Bronchial epithelial cell (primary cell): ENCODE measurements around the gene HLA-DPA1. TPM values are rescaled to one million over a fixed set of nuclear protein-coding genes. Genes with fewer than 3 reads are reported as not detected.

ENCODE experiments used
- DNase-seq: peaks from one replicate; pipeline ENCODE4 v3.0.0-alpha.2; 2010; ENCODE audit warnings: low read depth
- FAIRE-seq: peaks from 2 replicates; lab custom pipeline; 2011; peaks lifted over from hg19 to GRCh38; lab: Jason Lieb, UNC
- H3K27me3 ChIP-seq: 2 replicates; pipeline ENCODE4 v1.5.1; 2011; ENCODE audit warnings: low read length; ENCODE audit not compliant: control insufficient read depth, insufficient read depth
- H3K36me3 ChIP-seq: 2 replicates; pipeline ENCODE4 v1.5.1; 2011; ENCODE audit warnings: low read length; ENCODE audit not compliant: control insufficient read depth, insufficient read depth
- H3K4me3 ChIP-seq: 2 replicates; pipeline ENCODE4 v1.5.1; 2011; ENCODE audit warnings: mild to moderate bottlenecking, low read depth, low read length, control low read depth
- CTCF ChIP-seq: IDR thresholded peaks from 2 replicates; pipeline ENCODE4 v1.5.1; 2011; ENCODE audit warnings: mild to moderate bottlenecking, moderate library complexity, low read length, control low read depth, inconsistent platforms; ENCODE audit not compliant: insufficient read depth, severe bottlenecking
- total RNA-seq: library from RNA; depleted of rRNA; stranded (reverse); fragments of >200 nt; gene quantifications from 2 replicates; pipeline ENCODE4 v1.2.1, GENCODE V29; 2014

HLA-DPA1 gene
- total RNA-seq, 1 donor from 2014 or later: 1.1 TPM

DNA sequence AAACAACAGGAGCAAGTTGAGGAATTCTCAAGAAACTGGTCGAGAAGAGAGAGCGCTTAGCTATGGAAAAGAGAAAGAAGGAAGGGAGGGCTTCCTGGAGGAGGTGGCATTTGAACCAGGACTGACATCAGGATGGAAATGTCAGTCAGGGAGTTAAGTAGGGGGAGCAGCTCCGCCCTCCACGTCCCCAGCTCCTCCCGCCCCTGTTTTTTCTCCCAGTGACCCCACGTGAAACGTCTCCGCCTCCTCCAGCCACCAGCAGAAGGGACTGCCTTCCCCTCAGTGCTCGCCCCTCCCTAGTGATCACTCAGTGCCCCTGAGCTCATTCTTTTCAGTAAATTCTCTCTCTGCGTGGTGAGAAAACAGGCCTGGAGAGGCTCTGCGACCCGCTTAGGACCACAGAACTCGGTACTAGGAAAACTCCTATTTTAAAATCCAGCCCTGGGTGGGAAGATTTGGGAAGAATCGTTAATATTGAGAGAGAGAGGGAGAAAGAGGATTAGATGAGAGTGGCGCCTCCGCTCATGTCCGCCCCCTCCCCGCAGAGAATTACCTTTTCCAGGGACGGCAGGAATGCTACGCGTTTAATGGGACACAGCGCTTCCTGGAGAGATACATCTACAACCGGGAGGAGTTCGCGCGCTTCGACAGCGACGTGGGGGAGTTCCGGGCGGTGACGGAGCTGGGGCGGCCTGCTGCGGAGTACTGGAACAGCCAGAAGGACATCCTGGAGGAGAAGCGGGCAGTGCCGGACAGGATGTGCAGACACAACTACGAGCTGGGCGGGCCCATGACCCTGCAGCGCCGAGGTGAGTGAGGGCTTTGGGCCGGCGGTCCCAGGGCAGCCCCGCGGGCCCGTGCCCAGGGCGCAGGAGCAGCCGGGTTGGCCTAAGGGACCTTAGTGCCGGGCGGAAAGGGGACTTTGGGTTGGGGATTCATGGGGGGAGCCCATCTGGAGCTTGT, 7.0 kb upstream of the HLA-DPA1 start:
- FAIRE-seq (no peak), DNase-seq (peak; percentile 17)
- TF ChIP-seq CTCF: no peak
- Histone ChIP-seq H3K27me3 (peaks cover 2% of the 10 kb centered on the region), H3K4me3 (no peak overlapping the region), H3K36me3 (no peaks in the 10 kb centered on the region)

DNA sequence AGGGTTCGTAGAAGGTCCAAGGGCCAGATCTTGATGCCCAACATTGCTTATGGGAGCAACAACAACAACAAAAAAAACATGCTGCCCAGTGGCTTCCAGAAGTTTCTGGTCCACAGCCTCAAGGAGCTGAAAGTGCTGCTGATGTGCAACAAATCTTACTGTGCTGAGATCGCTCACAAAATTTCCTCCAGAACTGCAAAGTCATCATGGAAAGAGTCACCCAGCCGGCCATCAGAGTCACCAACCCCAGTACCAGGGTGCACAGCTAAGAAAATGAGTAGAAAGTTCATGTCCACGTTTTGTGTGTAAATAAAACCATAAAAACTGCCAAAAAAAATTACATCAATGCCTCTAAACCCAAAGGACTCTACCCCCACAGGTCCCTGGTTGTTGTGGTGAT, 6.1 kb upstream of the HLA-DPA1 start:
- Histone ChIP-seq H3K27me3 (peaks cover 2% of the 10 kb centered on the region), H3K4me3 (no peak overlapping the region), H3K36me3 (no peaks in the 10 kb centered on the region)
- no peak for FAIRE-seq
- DNase-seq: no peak
- TF ChIP-seq CTCF: no peak

GRCh38 chr6:33078919-33079521, 5.6 kb upstream of the HLA-DPA1 start:
- no peak for TF ChIP-seq CTCF
- no peak for DNase-seq
- no peaks in the 10 kb centered on the region for H3K36me3 ChIP-seq
- peaks cover 2% of the 10 kb centered on the region for H3K27me3 ChIP-seq
- no peak for FAIRE-seq
- H3K4me3 ChIP-seq: no peak overlapping the region

DNA sequence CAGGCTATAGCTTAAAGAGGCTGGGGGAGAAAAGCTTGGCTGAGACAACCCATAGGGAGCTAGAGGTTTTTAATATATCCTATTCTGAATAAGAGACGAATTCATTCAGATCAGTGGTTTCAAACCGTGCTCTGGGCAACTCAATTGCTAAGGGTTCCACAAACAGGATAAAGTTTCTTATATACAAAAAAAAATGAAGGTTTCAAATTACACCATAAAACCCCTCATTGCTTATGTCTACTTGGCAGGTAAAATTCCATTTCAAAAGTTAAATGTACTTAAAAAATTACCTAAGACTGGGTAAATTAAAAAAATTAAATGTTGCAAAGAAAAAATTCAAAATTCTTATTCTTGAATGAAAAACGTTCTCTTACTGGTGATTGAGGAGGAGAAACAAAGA, 5.0 kb upstream of the HLA-DPA1 start:
- Histone ChIP-seq H3K4me3 (no peak overlapping the region), H3K36me3 (no peaks in the 10 kb centered on the region), H3K27me3 (peaks cover 2% of the 10 kb centered on the region)
- no peak for DNase-seq
- TF ChIP-seq CTCF: no peak
- FAIRE-seq: no peak

DNA sequence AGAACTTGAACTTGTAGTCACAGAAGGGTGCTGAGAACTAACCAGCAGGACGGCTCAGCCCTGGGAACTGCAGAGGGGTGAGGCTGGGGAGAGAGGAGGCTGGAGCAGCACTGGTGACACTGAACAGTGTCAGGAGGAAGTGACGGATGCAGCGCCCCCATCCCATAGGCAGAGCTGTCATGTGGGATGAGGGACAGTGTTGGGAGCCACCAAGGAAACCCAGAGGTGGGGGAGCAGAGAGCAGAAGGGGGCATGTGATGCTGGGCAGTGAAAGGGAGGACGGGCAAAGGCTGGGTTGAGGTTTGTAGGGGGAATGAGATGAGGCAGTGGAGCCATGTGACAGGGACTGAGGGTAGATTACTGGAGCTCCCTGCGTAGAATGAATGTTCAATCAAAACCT, 4.5 kb upstream of the HLA-DPA1 start:
- TF ChIP-seq CTCF: no peak
- H3K4me3 ChIP-seq: no peak overlapping the region
- peaks cover 2% of the 10 kb centered on the region for H3K27me3 ChIP-seq
- DNase-seq (no peak), FAIRE-seq (no peak)
- no peaks in the 10 kb centered on the region for H3K36me3 ChIP-seq
